Measurements from ENCODE around the gene FKRP. TPM values are rescaled to one million over a fixed set of nuclear protein-coding genes. Genes with fewer than 3 reads are reported as not detected.
A peak's percentile ranks its signal among the peaks of the same experiment; 100 is the strongest.

FKRP gene
- total RNA-seq, 1 experiment from 2014 or later, result 23.9 TPM

DNA sequence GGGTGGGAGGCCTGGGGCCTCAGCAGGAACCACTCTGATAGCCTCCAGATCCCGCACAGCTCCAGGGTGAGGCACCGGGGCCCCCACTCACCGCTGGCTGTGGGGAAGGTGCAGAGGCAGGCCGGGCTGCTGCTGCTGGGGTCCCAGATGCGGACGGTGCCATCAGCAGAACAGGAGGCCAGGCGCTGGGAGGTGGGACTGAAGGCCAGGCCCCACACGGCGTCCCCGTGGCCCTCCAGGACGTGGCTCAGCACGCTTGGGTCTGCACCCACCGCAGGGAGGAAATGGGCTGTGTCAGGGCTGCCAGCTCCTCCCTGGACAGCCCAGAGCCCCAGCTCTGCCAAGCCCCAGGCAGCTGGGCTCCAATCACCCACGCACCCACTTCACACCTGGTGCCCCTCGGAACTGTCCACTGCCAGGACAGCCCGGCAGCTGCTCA, 22.8 kb upstream of the FKRP start:
- no peak for DNase-seq (ENCODE audit: unreplicated experiment)
- TF ChIP-seq, protein P1, sequence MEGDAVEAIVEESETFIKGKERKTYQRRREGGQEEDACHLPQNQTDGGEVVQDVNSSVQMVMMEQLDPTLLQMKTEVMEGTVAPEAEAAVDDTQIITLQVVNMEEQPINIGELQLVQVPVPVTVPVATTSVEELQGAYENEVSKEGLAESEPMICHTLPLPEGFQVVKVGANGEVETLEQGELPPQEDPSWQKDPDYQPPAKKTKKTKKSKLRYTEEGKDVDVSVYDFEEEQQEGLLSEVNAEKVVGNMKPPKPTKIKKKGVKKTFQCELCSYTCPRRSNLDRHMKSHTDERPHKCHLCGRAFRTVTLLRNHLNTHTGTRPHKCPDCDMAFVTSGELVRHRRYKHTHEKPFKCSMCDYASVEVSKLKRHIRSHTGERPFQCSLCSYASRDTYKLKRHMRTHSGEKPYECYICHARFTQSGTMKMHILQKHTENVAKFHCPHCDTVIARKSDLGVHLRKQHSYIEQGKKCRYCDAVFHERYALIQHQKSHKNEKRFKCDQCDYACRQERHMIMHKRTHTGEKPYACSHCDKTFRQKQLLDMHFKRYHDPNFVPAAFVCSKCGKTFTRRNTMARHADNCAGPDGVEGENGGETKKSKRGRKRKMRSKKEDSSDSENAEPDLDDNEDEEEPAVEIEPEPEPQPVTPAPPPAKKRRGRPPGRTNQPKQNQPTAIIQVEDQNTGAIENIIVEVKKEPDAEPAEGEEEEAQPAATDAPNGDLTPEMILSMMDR (IDR thresholded peaks at IDR 0.05; ENCODE audit: unreplicated experiment), result no peak
- Mint-ChIP-seq H3K27me3 (ENCODE audit: insufficient read depth, unreplicated experiment) (no peaks in the 10 kb centered on the region), H3K4me3 (ENCODE audit: unreplicated experiment) (no peak overlapping the region), H3K27ac (ENCODE audit: low read depth, unreplicated experiment) (no peak overlapping the region), H3K4me1 (ENCODE audit: insufficient read depth, unreplicated experiment) (no peaks in the 10 kb centered on the region), H3K9me3 (ENCODE audit: unreplicated experiment) (no peaks in the 10 kb centered on the region), H3K36me3 (ENCODE audit: insufficient read depth, unreplicated experiment) (peaks cover 54% of the 10 kb centered on the region)
- intact Hi-C loops (cut with micrococcal nuclease), result no loop called here
- ChIA-PET CTCF (interaction anchor here (0.8 to 1.0 kb wide), 2 partner anchors 19 to 61 kb away, joined by 3 read pairs; no protein-coding TSS in a partner anchor), POLR2A (interaction anchor here (1.1 kb wide), 1 partner anchor 8 kb away, joined by 3 read pairs; no protein-coding TSS in a partner anchor)
- BruUV-seq (replicated peaks), result no TSS peak

DNA sequence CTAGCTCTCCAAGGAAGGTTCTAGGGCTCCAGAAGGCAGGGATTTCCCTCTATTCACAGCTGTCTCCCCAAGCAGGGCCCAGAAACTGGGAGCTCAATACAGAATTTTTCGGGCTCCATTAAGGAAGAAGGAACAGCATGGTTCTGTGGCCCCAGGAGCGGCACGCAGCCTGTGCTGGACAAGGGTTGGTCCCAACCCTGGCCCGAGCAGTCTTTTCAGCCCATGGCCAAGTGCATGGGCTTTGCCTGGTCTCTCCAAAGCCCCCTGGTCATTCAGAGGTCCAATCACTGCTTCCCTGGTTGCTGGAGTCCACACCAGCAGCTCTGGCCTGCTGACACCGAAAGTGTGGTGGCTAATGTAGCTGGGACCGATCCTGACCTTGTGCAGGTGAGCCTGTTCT, 22.4 kb upstream of the FKRP start:
- CTCF ChIA-PET, result interaction anchor here (0.8 to 1.0 kb wide), 2 partner anchors 19 to 62 kb away, joined by 3 read pairs; no protein-coding TSS in a partner anchor
- BruUV-seq (replicated peaks), result no TSS peak

DNA sequence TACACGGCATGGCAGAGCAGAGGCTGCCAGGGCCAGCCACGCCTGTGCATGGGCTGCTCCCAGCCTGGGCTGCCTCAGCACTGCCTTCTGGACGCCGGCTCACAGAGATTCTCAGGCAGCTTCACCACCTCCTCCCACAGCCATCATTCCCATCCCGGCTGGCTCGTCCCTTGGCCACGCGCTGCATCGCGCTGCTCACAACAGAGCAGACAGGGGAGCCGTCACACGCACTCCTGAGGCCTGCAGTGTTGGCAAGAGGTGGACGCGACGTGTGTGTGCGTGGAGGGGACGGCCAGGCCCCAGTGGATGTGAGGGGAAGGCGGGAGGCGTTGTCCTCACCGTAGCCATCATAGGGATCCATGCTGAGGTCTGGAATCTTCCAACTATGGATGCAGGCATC, 21.4 kb upstream of the FKRP start:
- no peak for DNase-seq (ENCODE audit: unreplicated experiment)
- no peak overlapping the region for H3K4me3 Mint-ChIP-seq (ENCODE audit: unreplicated experiment)
- no peaks in the 10 kb centered on the region for H3K27me3 Mint-ChIP-seq (ENCODE audit: insufficient read depth, unreplicated experiment)
- no TSS peak for BruUV-seq (replicated peaks)
- H3K9me3 Mint-ChIP-seq (ENCODE audit: unreplicated experiment), result no peaks in the 10 kb centered on the region
- peaks cover 54% of the 10 kb centered on the region for H3K36me3 Mint-ChIP-seq (ENCODE audit: insufficient read depth, unreplicated experiment)
- ChIA-PET CTCF (no interaction called here), POLR2A (interaction anchor here (0.9 kb wide), 1 partner anchor 13 kb away, joined by 3 read pairs; no protein-coding TSS in a partner anchor)
- H3K27ac Mint-ChIP-seq (ENCODE audit: low read depth, unreplicated experiment), result no peak overlapping the region
- intact Hi-C loops (cut with micrococcal nuclease), result no loop called here
- TF ChIP-seq, protein P1 (IDR thresholded peaks at IDR 0.05; ENCODE audit: unreplicated experiment), result no peak
- no peaks in the 10 kb centered on the region for H3K4me1 Mint-ChIP-seq (ENCODE audit: insufficient read depth, unreplicated experiment)

More for the DNA sequence above, 22.4 kb upstream of the FKRP start:
- no peaks in the 10 kb centered on the region for H3K27me3 Mint-ChIP-seq (ENCODE audit: insufficient read depth, unreplicated experiment)
- no peaks in the 10 kb centered on the region for H3K4me1 Mint-ChIP-seq (ENCODE audit: insufficient read depth, unreplicated experiment)
- POLR2A ChIA-PET, result interaction anchor here (0.9 to 1.1 kb wide), 2 partner anchors 8 to 14 kb away, joined by 3 read pairs; no protein-coding TSS in a partner anchor
- peaks cover 54% of the 10 kb centered on the region for H3K36me3 Mint-ChIP-seq (ENCODE audit: insufficient read depth, unreplicated experiment)
- H3K27ac Mint-ChIP-seq (ENCODE audit: low read depth, unreplicated experiment), result no peak overlapping the region
- no peak for DNase-seq (ENCODE audit: unreplicated experiment)
- no peaks in the 10 kb centered on the region for H3K9me3 Mint-ChIP-seq (ENCODE audit: unreplicated experiment)
- intact Hi-C loops (cut with micrococcal nuclease), result no loop called here
- TF ChIP-seq, protein P1 (IDR thresholded peaks at IDR 0.05; ENCODE audit: unreplicated experiment), result no peak
- no peak overlapping the region for H3K4me3 Mint-ChIP-seq (ENCODE audit: unreplicated experiment)

DNA sequence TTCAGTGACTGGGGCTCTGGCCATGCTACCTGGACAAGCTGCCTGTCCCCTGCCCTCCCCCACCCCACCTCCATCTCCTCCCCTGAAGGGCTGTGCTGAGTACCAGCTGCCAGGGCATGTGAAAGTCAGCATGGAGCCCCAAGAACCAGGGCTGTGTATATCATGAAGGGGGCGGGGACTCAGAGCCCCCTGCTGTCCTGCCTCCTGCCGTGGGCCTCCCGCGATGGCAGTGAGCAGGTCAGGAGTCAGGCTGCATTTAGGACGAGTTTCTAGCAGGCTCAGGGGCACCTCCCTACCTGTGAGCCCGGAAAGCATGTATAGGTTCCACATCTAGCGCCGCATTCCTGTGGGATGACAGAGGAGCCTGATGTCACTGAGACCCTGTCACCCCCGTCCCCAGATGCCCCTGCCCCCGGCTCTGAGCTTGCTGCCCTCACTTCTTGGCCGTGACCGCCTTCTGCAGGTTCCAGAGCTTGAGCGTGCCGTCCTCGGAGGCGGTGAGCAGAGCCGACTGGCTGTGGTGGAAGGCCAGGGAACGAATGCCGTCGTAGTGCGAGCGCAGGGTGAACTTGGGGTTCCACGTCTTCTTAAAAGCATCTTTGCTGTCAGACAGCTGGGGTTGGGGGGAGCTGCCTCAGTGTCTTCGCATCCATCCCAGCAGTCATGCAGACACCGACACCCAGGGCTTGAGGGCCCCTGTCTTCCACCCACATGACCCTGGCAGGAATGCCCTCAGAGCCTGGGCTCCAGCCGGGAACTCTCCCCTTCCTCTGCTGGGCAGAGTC, 20.6 kb upstream of the FKRP start:
- Mint-ChIP-seq H3K36me3 (ENCODE audit: insufficient read depth, unreplicated experiment) (peaks cover 61% of the 10 kb centered on the region), H3K27me3 (ENCODE audit: insufficient read depth, unreplicated experiment) (no peaks in the 10 kb centered on the region), H3K27ac (ENCODE audit: low read depth, unreplicated experiment) (peak overlapping the region; percentile 44), H3K4me3 (ENCODE audit: unreplicated experiment) (no peak overlapping the region), H3K9me3 (ENCODE audit: unreplicated experiment) (no peaks in the 10 kb centered on the region), H3K4me1 (ENCODE audit: insufficient read depth, unreplicated experiment) (no peaks in the 10 kb centered on the region)
- DNase-seq (ENCODE audit: unreplicated experiment), result no peak
- TF ChIP-seq, protein P1 (IDR thresholded peaks at IDR 0.05; ENCODE audit: unreplicated experiment), result no peak
- ChIA-PET CTCF (no interaction called here), POLR2A (no interaction called here)
- BruUV-seq (replicated peaks), result no TSS peak
- intact Hi-C loops (cut with micrococcal nuclease), result no loop called here
